Heart left ventricle (tissue), 16 donors: ENCODE results near the gene SETBP1. TPM values are rescaled to one million over a fixed set of nuclear protein-coding genes. Genes with fewer than 3 reads are reported as not detected.

Source experiments
- ATAC-seq, 4 donors: fragments of 200-7000 bp; cut with Tn5 transposase; one replicate each; pipeline ENCODE4 v1.9.1; 2020 to 2022; ENCODE audit warnings: moderate library complexity in 4 of 4, mild to moderate bottlenecking in 3 of 4, moderate number of reproducible peaks in 1 of 4
- DNase-seq, 5 donors: peaks; one replicate each; pipeline ENCODE4 v3.0.0-alpha.2; 2020
- H3K27ac ChIP-seq, 12 donors: fragments of 200-600 bp; sonication (generic) in 4 of 12; one replicate each; pipeline versions ENCODE4 v1.5.0 to v1.8.0; 2016 to 2022; ENCODE audit warnings: mild to moderate bottlenecking in 2 of 12
- H3K27me3 ChIP-seq, 9 donors: fragments of 200-600 bp; sonication (generic) in 2 of 9; one replicate each; pipeline versions ENCODE4 v1.5.1 to v1.8.0; 2016 to 2022; ENCODE audit warnings: mild to moderate bottlenecking in 3 of 9
- H3K36me3 ChIP-seq, 9 donors: fragments of 200-600 bp; sonication (generic) in 2 of 9; one replicate each; pipeline versions ENCODE4 v1.5.0 to v1.8.0; 2018 to 2022; ENCODE audit warnings: mild to moderate bottlenecking in 2 of 9
- H3K4me1 ChIP-seq, 12 donors: fragments of 200-600 bp; sonication (generic) in 4 of 12; one replicate each; pipeline versions ENCODE4 v1.5.0 to v1.8.0; 2016 to 2022; ENCODE audit warnings: mild to moderate bottlenecking in 3 of 12
- H3K4me3 ChIP-seq, 12 donors: fragments of 200-600 bp; sonication (generic) in 4 of 12; one replicate each; pipeline versions ENCODE4 v1.5.0 to v1.8.0; 2017 to 2022; ENCODE audit warnings: mild to moderate bottlenecking in 9 of 12, moderate library complexity in 4 of 12
- H3K9me3 ChIP-seq, 12 donors: fragments of 200-600 bp; sonication (generic) in 4 of 12; one replicate each; pipeline versions ENCODE4 v1.5.0 to v1.8.0; 2016 to 2022; ENCODE audit warnings: mild to moderate bottlenecking in 1 of 12
- CTCF ChIP-seq, 12 donors: fragments of 200-600 bp; sonication (generic) in 4 of 12; IDR thresholded peaks; one replicate each; pipeline versions ENCODE4 v1.5.0 to v1.8.0; 2018 to 2022; ENCODE audit warnings: antibody characterized with exemption in 12 of 12, mild to moderate bottlenecking in 5 of 12
- POLR2A ChIP-seq, 2 donors: fragments of 450-650 bp; IDR thresholded peaks; one replicate each; pipeline ENCODE4 v1.6.1; 2017; ENCODE audit warnings: antibody characterized with exemption in 2 of 2, mild to moderate bottlenecking in 2 of 2, moderate library complexity in 2 of 2
- WGBS, 4 donors: extraction: QIAGEN DNeasy Blood & Tissue Kit in 2 of 4; methylation state at CpG; one replicate each; pipeline versions ENCODE4 v1.1.5 to v1.1.7; 2013 to 2018; 5-methylcytosine and 5-hydroxymethylcytosine counted together
- intact Hi-C, 10 donors: fragments of 100-400 bp; cut with DNase I; formaldehyde crosslinking; loops; one replicate each; pipeline versions ENCODE4 v1.11.1 to v1.14.2; 2022
- polyA plus RNA-seq, 2 donors: library from polyadenylated mRNA; stranded (reverse); fragments of 200-250 nt; gene quantifications; one replicate each; pipeline ENCODE4 v1.2.3, GENCODE V29; 2013
- total RNA-seq, 9 donors: library from RNA; depleted of rRNA in 2 of 9; stranded (reverse); fragments of >200 nt in 2 of 9; fragmentation: NEBNext Ultra II Directional in 3 of 9; extraction: Animal tissue kit (Norgen Biotek cat#: 25700) in 3 of 9; gene quantifications; one replicate each; pipeline versions ENCODE4 v1.1.0 to v1.2.4, GENCODE V29; 2016 to 2023
- donor health status: ischemic (EF 13 %, LVEDD 7.1; RV severe dilation, severe dysfunction).
- donor health status: healthy with polysubstance abuse.
- donor health status: DM: no; HTN: yes; CAD: no.
- donor health status: DM: no; HTN: no; CAD: no.
- donor health status: ischemic (EF 25% LVEDD 6.9; RV normal size, moderate dysfunction).
- donor health status: ischemic (EF 25% LVEDD 5.7; RV mildly dilated, moderate dysfunction).
- donor health status: healthy.
- donor health status: DM: yes; HTN: yes; CAD: no.
- donor health status: ischemic (EF 35%, LVEDD 5.7; RV mildly dilated, moderate dysfunction).
- donor health status: nonischemic (EF 11% LVEDD 7.7; RV severe dilation, severe dysfunction).
- donor health status: DM: yes; HTN: yes; CAD: no.
- donor health status: PGD.
- donor health status: ischemic (EF 29% LVEDD 5.4; RV normal size, mild dysfunction).
- donor health status: nonischemic (EF 23%, LVEDD 6.1; RV moderate dilation, normal function).

The SETBP1 gene
- total and polyA plus RNA-seq, 11 donors, result 1.2 to 10.6 (median 5.5) TPM

GRCh38 chr18:44679056-44679913 lies 1.4 kb upstream of the SETBP1 start:
- peak overlapping the region; percentile 47 to 96 (median 80) for H3K4me3 ChIP-seq
- H3K4me1 ChIP-seq, result peaks cover 0 to 32% (median 16%) of the 10 kb centered on the region in 12 donors
- ATAC-seq, result peak; percentile 92 to 98 (median 97)
- peak in 1 of 2 donors; percentile 77 for TF ChIP-seq POLR2A (IDR thresholded peaks at IDR 0.05)
- TF ChIP-seq CTCF (IDR thresholded peaks at IDR 0.05), result peak; percentile 47 to 85 (median 74)
- H3K27me3 ChIP-seq, result peaks cover 0 to 16% (median 0%) of the 10 kb centered on the region in 9 donors
- intact Hi-C loops, result loop anchor here (1.0 to 10.0 kb wide), 11 partner anchors 84 to 536 kb away; no protein-coding TSS in a partner anchor
- 0 to 1% (median 0%) methylated on average over 29 to 102 of the region's 102 CpGs for WGBS, 4 donors
- peak overlapping the region; percentile 95 to 100 (median 98) for H3K27ac ChIP-seq
- H3K36me3 ChIP-seq, result no peaks in the 10 kb centered on the region
- H3K9me3 ChIP-seq, result no peaks in the 10 kb centered on the region
- DNase-seq, result peak; percentile 89 to 93 (median 89)

- 0% methylated on average over 13 to 41 of the region's 41 CpGs for WGBS, 4 donors
- ATAC-seq (no peak), DNase-seq (peak; percentile 62 to 79 (median 67))
- H3K4me1 ChIP-seq, result peaks cover 0 to 32% (median 16%) of the 10 kb centered on the region in 12 donors
- intact Hi-C loops, result loop anchor here (1.0 to 10.0 kb wide), 24 partner anchors 65 to 705 kb away; no protein-coding TSS in a partner anchor
- no peaks in the 10 kb centered on the region for H3K9me3 ChIP-seq
- TF ChIP-seq CTCF (IDR thresholded peaks at IDR 0.05), result no peak
- TF ChIP-seq POLR2A (IDR thresholded peaks at IDR 0.05), result no peak
- no peaks in the 10 kb centered on the region for H3K36me3 ChIP-seq
- peaks cover 0 to 16% (median 0%) of the 10 kb centered on the region in 9 donors for H3K27me3 ChIP-seq
- H3K4me3 ChIP-seq, result peak overlapping the region; percentile 47 to 96 (median 82)
- peak overlapping the region; percentile 64 to 100 (median 97) for H3K27ac ChIP-seq
Measured at GRCh38 chr18:44679914-44680272, 795 bp upstream of the SETBP1 start.

GRCh38 chr18:44681076-44681970 lies 635 bp downstream of the SETBP1 start:
- WGBS, 4 donors, result 7 to 11% (median 9%) methylated on average over 24 of the region's 24 CpGs
- intact Hi-C loops, result loop anchor here in 8 of 10 donors (2.0 to 10.0 kb wide), 14 partner anchors 63 to 703 kb away; no protein-coding TSS in a partner anchor
- peak in 1 of 12 donors; percentile 4 for TF ChIP-seq CTCF (IDR thresholded peaks at IDR 0.05)
- TF ChIP-seq POLR2A (IDR thresholded peaks at IDR 0.05), result no peak
- Histone ChIP-seq H3K9me3 (no peaks in the 10 kb centered on the region), H3K27ac (peak overlapping the region in 11 of 12 donors; percentile 71 to 100 (median 96)), H3K4me3 (peak overlapping the region; percentile 47 to 96 (median 82)), H3K36me3 (no peaks in the 10 kb centered on the region), H3K4me1 (peaks cover 0 to 42% (median 16%) of the 10 kb centered on the region in 12 donors), H3K27me3 (peaks cover 0 to 18% (median 0%) of the 10 kb centered on the region in 9 donors)
- DNase-seq, result no peak
- no peak for ATAC-seq
